ENCODE data around the gene RRBP1.

RRBP1 gene

DNA sequence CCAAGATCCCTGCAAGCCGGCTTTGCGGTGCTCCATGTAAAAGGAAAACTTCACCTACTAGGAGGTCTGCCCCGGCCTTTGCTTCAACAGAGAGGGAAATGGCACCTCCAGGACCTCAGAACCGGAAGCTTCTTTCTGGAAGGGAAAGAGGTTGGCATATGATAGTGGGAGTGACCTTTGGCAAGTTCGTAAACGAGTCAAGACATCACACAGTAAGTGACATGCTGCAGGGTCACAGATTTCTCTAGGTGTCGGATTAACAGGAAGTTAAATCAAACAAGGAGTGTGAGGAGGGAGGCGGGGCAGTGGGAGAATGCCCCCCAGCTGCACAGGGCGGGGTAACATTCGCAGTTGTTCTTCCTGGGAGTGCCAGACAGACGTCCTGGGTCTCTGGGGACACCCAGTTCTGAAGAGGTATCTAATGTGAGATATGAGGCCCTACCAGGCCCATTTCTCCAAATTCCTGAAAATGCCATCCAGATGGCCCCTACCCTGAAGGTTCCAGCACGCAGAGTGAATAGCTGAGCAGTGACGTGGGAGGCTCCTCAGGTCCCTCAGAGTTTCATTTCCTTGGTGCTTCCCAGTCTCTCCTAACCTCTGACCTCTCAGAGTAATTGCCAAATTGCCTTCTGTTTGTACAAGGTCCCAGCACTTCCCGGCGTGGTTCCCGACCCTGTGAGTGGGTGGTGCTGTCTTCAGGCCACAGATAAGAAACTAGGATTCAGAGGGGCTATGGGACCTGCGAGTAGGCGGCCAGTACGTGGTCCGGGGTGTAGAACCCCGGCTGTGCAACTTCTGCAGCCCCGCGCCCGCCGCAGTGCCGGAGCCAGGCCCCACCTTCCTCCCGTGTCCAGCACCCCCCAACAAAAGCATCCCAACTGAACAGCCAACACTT lies 1.9 kb downstream of the RRBP1 start:
- no peak for DNase-seq

DNA sequence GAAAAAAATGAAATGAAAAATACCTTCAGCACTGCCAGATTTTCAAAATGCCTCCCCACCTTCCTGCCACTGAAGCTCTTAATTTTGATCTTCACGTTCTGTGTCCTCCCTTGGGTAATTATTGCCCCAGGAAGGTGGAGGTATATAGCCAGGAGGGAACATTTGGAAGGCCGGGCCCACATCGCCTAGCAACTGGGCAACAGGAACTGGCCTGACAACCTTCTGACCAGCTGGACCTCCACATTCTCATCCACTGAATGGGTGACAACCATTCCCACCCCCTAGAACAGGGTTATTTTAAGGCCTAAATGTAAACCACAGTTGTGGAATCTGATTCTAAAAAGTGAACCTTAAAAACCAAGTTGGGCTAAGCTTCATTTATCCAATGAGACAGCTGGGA lies 3.2 kb downstream of the RRBP1 start:
- no peak for DNase-seq

DNA sequence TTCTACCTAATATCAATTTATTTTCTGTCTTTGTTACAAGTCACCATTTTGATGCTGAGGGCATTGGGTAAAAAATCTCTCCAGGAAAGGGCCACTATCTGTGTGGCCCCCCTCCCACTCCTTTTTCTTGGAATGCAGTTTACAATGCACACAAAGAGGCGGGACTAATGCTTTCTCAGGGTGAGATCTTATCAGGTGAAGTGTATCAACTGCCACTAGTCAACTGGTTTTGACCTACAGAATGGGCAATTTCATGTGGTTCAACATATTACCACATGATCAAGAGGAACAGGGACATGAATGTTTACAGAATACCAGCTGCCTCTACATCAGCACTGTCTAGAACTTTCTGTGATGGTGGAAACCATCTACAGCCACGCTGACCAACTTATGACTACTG lies 3.7 kb downstream of the RRBP1 start:
- DNase-seq: no peak

DNA sequence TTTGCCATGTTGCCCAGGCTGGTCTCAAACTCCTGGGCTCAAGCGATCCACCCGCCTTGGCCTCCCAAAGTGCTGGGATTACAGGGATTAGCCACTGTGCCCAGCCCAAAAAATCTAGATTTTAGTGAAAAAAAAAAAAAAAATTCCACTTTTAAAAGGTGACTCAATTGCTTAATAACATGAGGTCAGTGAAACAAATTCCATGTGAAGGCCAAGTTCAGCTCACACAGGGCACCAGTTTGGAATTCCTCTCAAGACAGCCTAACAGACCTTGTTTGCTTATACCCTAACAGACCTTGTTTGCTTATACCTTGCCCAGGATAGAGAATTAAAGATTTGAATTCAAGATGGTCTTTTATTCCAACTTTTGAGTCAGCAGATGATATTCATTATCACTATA lies 5.1 kb downstream of the RRBP1 start:
- no peak for DNase-seq

DNA sequence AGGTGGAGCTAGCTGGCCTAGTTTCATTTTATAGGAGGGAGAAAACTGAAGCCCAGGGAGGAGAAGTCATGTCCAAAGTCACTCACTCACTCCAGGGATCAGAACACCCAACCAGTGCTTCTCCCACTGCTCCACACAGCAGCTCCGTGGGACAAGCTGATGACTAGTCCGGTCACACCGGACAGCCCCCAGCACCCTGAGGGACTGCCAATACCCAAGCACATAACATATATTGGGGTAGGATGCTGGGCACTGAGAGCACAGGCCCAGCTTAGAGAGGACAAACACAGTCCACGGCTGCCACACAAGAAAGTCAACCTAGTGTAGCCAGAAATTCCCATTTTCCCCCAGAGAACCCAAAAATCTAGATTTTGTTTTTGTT lies 5.7 kb downstream of the RRBP1 start:
- DNase-seq: no peak

DNA sequence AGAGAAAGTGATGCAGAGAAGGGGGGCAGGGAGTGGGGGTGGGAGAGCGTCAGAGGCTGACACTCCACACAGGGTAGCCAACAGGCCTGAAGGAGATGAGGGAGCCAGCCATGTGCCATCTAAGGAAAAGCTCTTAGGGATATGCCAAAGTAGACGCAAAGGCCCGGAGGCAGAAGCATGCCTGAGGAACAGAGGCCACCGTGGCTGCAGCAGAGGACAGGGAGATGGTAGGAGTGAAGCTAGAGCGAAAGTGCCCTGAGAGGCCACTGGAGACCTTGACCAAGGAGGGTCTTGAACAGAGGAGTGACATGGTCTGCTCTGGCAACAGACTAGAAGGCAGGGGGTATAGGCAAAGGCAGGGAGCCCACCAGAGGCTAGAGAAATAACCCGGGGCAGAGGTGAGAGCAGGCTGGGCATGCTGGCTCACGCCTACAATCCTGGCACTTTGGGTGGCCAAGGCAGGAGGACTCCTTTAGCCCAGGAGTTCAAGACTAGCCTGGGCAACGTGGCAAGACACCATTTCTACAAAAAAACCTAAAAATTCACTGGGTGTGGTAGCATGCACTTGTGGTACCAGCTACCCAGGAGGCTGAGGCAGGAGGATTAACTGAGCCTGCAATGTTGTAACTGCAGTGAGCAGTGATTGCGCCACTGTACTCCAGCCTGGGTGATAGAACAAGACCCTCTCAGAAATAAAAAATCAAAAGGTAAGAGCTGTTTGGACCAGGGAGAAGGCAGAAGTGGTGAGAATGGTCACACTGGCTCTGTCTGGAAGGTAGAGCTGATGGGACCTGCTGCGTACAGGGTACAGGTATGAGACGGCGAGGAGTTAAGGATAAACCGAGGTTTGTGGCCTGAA lies 6.3 kb downstream of the RRBP1 start:
- no peak for DNase-seq

DNA sequence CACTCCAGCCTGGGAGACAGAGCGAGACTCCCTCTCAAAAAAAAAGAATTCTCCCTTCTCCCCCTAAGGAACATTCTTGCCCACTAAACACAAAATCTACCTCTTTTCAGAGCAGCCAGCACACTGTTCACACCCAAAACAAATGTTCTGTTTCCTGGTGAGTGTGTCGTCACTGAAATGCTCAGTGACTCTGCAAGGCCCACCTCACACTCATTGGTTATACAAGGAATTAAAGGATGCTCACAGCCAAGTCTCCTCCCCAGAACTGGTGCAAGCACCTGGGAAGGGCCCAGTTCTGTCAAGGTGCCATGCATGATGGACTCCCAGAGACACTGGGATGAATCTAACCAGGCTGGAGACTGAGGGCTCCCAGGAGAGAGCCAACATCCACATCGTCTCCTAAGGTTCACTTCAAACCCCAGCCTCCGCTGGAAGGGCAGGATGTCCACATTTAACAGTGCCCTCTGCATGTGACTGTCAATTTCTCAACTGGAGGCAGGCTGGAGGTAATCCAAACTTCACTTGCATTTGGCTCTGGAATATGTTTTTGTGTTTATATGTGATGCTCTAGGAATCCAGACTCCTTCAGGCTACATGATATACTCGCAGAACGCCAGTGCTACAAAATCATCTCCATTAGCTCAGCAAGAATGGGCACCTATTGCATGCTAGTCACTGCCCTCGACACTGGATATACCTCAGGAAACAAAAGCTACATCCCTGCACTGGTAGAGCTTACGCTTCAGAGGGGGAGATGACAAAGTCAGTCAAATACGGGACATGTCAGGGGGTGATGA lies 7.1 kb downstream of the RRBP1 start:
- no peak for DNase-seq

DNA sequence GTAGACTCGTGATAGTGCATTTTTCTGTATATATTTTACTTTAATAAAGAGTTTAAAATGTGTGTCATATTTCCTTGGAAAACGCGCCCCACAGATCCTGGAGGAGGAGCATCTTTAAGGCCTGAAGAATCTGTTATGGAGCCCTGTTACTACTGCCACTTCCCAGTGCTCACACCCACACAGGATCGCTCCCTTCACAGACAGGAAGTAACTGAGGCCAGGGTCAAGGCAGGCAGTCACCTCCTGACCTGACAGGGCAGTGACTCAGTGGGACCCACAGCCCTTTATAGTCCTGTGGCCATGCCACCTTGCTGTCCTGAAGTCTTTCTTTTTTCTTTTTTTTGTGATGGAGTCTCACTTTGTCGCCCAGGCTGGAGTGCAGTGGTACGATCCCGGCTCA lies 9.0 kb downstream of the RRBP1 start:
- DNase-seq: no peak

DNA sequence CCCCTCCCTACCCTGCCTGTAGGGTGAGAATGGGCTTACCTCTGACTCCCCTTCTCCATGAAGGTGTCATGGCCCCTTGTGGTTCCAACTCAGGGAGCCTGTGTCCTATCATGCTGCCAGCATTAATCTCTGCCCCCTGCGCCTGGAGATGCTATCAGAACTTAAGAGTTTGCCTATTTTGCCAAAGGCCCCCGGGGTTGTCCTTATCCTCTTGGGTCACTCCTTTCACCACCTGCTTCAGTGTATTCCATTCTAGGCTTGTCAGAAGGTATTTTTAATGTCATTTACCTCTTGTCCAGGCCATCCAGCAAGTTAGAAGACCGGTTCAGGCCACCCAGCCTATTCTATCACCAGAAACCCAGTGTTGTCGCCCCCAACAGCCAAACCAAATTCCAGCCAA lies 10.5 kb downstream of the RRBP1 start:
- no peak for DNase-seq

DNA sequence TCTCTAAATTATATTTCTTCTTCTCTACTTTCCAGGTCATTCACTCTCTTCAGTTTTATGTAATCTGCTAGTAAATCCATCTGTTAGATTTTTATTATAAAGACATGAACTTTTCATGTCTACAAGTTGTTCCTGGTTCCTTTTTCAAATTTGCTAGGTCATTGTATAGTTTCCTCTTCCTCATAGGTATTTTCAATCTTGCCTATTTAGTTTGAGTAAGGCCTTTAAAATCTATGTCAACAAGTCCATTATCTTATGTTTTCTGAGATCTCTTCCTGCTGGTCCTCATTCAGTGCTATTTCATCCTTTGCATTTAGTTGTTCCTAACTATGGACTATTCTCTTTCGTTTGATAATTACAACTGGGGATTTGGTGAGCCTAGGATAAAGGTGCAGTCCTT lies 11.0 kb downstream of the RRBP1 start:
- DNase-seq: no peak

DNA sequence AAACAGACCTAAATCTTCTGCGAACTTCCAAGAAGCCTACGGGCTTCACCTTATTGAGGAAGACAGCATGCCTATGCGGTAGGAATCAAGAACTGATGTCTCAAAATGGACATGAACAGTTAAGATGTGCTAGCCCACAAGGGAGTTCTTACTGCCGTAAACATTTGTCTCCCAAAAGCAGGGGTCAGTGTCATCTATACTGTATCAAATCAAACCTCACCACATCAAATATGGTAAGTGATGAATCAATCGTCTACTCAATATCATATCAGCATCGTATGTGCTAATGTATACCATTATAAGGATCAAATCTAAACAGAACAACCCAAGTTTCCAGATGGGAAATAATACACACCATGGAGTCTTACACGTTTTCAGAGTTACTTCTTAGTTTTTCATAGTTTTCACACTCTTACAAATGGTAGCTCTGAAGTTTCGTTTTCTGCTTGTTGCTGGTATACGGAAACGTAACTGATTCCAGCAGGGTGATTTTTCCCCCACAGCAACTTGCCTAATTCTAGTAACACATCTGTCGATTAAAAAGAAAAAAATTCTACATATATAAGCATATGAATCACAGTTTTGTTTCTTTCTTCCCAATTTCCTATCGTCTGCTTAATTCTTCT lies 12.6 kb downstream of the RRBP1 start:
- DNase-seq: no peak

DNA sequence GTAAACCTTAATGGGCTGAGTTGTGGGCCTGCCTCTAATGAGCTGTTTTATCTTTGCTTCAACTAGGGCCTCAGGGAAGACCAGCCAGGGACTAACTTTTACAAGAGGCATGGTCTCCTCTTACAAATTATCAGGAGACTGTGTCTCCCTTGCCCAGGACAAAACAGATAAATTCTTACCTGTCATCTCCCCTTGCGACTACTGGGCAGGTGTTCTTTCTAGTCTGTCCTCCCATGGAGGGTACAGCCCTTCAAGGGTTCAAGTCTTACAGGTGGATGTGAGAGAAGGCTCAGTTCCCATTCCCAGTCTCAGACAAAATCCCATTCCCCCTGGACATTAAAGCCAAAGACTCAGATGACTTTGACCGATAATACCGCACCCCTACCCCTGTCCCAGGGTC lies 13.6 kb downstream of the RRBP1 start:
- no peak for DNase-seq

DNA sequence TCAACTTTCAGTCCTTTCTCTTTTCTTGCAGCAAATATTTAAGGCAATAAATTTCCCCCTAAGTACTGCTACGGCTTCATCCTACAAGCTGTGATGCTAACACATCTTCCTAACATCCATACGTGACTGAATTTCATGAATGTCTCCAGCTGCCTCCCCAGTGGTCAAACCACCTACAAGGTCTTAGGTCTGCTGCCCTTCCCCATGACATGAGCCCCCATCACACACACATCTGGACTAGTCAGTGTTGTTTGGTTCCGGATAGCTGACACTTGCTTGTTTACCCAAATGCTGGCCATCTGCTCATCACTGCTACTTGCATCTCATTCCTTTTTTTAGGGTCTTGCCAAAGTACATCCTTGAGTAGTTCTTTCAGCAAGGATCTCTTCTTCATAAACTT lies 14.6 kb downstream of the RRBP1 start:
- DNase-seq: no peak

DNA sequence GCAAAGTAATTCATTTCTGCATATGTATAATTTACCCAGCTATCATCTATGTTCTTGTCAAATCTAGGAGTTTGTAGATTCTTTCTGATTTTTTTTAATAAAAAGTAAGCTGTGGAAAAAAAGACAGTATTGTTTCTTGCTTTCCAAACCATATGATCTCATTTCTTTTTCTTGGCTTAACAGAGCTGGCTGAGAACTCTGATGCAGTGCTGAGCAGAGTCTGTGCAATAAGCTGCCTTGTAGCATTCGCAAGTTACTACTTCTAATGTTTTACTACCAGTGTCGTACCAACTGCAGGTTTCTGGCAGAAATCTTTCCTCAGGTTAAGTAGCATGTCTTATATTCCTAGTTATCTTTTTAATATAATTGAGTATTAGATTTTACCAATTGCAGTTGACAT lies 15.6 kb downstream of the RRBP1 start:
- DNase-seq: no peak

DNA sequence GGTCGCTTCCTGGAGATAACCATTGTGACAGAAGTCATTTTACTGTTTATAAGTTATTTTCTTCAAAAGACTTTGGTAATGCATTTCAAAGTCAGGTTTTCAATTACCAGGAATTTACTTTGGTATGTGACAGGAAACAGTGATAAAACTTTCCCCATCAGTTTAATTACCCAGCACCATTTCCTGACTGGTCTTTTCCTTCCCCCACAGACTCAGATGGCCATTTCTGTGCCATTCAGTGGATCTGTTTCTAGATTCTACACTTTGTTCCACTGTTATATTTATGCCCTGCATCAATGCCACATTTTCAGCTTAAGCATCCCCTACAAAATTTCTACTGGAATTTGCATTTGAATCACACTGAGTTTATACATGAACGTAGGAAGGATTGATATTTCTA lies 16.3 kb downstream of the RRBP1 start:
- DNase-seq: no peak

DNA sequence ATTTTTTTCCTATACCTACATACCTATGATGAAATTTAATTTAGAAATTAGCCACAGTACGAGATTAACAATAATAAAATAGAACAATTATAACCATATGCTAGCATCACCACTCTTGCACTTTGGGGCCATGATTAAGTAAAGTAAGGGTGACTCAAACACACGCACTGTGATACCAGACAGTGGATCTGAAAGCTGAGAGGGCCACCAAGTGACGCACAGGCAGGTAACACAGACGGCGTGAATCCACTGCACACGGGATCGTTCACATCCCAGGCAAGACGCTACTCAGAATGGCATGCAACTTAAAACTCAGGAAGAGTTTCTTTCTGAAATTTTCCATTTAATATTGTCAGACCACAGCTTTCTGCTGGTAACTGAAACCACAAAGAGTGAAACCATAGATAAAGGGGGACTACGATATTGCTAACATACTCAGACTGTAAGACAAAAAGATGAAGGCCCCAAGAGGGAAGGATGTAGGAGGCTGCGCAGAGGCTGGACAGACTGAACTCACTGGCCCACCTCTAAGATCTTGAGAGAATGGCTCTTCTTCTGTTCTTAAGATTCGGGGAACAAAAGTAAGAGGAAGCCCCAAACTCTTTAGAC lies 17.9 kb downstream of the RRBP1 start:
- no peak for DNase-seq

DNA sequence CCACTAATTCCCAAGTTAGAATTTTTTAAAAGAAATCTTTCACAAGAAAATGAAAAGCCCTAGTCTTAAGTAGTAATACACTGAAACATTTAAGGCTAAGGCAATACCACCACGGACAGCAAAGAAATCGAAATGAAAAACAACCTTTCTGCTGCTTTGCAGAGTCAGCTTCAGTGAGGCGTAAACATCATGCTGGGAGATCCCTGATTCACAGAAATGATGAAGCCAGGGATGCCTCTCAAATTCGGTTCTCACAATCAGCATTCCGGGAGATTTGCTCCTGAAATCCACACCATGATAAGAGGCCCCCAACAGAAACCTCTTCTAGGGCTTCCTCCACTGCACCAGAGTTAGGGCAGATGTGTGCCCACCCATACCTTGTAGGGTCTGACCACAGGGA lies 18.6 kb downstream of the RRBP1 start:
- no peak for DNase-seq

DNA sequence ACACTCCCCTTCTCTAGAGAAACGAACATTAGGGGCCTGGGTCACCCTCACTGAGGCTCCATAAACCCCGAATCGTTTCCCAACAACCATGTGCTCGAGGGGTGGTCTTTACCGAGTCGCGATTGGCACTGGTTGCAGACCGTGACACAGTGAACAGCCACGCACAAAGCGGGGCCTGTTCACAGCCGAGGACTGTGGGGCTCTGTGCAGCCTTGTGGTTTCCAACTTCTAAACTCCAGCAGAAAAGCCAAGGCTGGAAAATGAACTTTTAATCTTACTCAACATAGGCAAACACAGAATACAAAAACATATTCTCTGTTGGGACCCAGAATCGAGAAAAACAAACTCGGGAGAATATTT lies 19.0 kb downstream of the RRBP1 start:
- DNase-seq: no peak

DNA sequence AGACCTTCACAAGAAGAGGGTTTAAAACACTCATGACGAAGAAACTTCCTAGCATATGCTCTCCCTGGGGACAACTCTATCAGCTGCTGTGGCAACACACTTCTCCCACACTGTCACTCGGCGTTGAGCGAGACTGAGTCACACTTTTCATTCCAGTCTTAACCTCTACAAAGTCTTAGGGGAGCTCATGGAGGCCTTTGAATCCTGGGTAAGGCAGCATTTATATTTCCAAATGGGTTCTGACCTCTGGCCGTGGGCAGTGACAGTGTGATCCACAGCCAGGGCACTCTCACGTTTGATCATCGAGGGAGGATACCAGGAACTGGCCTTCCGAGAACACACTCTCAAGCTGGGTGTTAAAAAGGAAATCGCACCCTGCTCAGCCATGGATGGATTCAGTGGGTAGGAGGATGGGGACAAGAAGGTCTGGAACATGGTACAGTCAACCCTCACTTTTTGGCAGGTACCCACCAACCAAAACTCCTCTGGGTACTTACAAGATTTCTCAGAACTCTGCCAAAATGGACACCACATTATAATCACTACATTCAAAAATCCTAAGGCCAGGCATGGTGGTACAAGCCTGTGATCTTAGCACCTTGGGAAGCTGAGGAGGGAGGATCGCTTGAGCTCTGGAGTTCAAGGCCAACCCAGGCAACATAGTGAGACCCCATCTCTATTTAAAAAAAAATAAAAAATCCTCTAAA lies 19.6 kb downstream of the RRBP1 start:
- no peak for DNase-seq

DNA sequence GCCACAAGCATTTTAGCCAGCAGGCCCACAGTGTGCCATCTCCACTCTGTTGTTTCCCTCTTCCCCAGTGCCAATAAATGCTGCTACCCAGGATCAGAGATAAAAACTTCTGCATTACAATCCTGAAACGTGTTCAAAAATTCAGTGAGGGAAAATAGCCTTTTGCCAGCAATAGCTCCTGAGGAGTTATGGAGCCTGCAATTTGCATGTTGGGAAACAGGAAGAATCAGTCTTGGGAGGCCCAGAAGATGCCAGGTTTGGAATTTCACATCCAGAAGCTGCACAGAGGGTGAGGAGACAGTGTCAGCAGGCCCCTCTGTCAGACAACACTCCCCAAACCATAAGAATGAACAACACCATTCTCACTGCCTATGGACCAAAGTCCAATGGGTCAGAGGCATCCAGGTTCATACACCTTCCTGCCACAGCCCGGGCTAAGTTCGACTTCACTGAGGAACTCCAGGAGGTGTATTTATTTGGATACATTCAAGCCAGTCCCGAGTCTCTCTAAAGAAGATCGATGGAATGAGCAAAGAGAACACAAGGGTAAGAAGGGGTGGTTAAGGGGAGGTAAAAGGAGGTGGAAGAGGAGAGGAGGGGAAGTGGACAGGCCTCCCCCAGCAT lies 20.8 kb downstream of the RRBP1 start:
- DNase-seq: no peak

DNA sequence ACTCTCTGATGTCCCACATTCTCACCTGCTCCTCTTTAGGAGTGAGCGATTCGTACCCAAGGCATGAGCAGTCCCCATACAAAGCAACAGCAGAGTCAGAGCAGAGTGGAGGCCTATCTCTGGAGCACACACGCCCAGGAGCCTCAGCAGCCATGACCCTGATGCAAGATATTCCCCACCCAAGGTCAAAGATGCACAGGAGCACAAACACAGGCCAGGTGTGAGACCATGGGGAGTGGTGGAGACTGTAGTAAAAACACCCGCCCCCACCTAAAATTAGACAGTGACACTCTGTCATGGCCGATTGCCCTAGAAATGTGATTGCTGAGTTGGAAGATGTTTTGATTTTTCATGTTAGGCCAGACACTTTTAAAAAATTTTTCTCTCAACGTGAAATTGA lies 21.4 kb downstream of the RRBP1 start:
- DNase-seq: no peak

DNA sequence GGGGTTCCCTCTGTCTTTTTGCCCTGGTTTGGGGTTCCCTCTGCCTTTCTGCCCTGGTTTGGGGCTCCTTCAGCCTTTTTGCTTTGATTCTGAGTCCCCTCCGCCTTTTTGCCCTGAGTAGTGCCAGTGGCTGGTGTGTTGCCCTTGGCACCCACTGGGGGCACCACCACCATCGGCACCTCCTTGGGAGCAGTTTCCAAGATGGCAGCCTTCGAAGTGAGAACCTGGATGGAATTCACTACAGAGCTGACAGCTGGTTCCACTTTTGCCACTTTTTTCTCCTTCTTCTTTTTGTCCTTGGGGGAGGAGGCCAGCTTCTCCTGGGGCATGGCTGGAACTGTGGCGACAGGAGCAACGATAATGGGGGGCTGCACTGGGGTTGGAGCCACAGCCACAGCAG lies 22.2 kb downstream of the RRBP1 start:
- no peak for DNase-seq
